Suppressor macrophage treated with lipopolysaccharide for 1 hour (primary cell): ENCODE results near the gene MKX.

Experiments
- DNase-seq, 3 donors: peaks; one replicate each; pipeline ENCODE4 v3.0.0-alpha.2; 2020 to 2022

MKX gene

DNA sequence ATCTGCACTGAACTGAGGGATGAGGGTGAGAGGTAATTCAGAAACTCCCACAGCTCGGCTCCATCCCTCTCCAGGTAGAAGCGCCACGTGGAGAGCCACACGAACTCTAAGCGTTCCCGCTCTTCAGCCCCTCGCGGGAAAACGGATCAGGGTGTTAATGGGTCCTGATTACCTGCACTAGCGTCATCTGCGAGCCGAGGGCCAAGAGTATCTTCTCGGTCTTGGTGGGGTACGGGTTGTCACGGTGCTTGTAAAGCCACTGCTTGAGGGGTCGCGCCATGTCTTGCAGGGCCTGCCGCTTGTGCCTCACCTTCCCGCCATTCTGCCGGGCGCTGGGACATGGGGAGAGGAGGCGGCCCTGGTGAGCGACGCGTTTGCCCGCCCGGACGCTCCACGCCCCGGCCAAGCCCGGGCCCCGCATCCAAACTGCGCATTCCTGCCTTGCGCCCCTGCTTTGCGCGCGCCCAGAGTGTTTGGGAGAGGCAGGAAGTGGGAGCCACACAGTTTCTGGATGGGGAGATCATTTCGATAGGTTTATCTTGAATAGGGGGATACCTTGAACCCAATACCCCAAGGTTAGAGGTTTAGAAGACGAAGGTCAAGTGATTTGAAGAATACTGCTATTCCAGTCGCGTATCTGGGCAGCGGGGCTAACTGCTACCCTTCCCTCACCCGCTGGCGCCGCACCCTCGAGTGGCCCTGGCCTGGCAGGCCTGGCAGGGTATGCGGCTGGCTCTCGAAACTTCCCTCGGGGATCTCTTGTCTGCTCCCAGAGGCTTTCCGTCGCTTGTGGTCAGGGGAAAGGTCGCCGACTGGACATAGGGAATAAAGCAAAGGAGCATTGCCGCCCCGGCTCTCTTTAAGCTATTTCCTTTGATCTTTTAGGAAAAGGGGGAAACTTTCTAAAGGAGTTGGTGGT lies 4.2 kb downstream of the MKX start:
- DNase-seq: peak in 1 of 3 donors; percentile 12

- no peak for DNase-seq
These were observed 9.2 kb downstream of the MKX start for GRCh38 chr10:27736396-27736795.

- DNase-seq: no peak
These were observed 15.6 kb downstream of the MKX start for GRCh38 chr10:27730041-27730440.

- no peak for DNase-seq
These were observed 17.3 kb downstream of the MKX start for GRCh38 chr10:27728338-27728737.

GRCh38 chr10:27724287-27724686 lies 21.3 kb downstream of the MKX start:
- DNase-seq: peak in 1 of 3 donors; percentile 17

DNA sequence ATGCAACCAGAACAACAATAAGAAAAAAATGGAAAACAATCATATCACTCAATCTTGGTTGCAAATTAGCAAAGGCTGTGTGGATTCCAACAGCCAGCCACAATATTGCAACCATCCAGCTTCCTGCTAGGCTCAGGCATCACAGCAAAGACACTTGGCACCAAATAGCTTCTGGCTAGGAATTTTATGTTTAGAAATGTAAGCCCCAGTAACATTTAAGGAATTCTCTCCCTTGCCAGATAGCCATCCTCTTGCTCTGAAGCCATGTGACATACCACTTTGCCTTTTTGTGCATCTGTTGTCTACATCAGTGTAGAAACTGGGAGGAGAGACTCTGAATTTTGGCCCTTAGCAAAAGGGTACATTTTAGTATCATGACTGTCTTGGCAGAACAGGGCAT lies 22.2 kb downstream of the MKX start:
- DNase-seq: no peak

GRCh38 chr10:27720529-27720928 lies 25.1 kb downstream of the MKX start:
- no peak for DNase-seq

DNA sequence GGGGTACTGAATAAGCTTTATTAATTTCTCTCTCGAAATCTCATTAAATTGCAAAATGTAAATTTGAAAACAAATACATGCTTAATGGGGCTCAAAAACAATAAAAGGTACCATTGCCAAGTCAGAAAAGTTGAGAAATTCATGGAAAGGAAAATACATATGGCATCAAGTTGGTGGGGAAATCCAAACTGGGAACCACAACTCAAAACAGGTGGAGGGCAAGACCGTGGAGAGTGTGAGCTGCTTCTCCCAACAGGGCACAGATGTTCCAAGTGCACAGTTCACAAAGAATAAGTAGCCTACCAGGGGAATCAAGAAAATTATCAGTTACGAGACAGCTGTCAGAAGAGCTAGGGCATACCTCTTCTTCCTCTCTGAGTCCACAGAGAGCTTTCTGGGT lies 26.6 kb downstream of the MKX start:
- no peak for DNase-seq

DNA sequence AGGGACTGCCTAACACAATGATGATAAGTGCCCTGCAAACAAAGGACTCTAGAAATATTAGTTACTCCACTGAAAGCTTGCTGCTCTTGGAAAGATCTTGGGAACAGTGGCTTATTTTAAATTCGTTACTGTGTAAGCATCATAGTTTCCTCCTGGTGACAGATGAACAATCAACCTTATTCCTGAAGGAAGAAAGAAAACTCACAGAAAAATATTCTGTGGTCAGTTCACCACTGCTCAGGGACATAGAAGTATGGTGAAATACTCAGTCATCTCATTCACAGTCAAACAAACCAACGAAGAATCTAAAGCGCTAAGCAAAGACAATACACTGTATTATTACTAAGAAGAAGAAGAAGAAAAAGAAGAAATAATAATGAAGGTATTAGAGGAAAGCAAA lies 27.8 kb downstream of the MKX start:
- no peak for DNase-seq

GRCh38 chr10:27717224-27717623 lies 28.4 kb downstream of the MKX start:
- no peak for DNase-seq

DNA sequence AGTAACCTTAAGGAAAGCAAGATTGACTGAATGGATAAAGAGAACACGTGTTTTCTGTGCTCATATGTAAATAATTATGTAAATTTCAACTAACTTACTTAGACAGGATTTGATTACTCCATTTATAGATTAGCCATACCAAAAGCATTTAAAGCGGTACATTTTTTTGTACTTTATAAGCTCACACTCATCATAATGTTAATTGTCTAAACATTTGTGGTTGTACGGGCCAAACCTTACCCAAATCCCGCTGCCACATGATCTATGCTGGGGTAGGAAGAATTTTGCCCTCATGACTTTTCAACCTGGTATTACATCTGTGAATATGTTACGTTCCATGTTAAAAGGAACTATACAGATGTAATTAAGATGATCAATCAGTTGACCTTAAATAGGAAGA lies 29.1 kb downstream of the MKX start:
- no peak for DNase-seq

DNA sequence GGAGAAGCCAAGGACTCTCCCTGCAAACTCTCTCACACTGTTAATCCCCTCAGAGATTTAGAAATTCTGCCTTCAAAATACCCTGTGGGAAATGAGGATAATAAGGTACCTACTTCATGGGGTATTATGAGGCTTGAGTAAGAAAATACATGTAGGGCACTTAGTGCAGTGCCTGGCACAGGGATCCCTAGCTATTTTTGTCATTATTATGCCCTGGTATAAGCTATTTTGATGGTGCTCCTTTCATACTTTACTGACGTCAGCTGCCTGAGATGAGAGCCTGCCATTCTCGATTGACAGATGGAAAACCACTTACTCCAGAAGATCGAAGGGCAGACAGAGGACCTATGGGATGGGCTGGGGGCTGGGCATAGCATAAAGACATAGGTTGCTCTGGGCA lies 30.1 kb downstream of the MKX start:
- no peak for DNase-seq

DNA sequence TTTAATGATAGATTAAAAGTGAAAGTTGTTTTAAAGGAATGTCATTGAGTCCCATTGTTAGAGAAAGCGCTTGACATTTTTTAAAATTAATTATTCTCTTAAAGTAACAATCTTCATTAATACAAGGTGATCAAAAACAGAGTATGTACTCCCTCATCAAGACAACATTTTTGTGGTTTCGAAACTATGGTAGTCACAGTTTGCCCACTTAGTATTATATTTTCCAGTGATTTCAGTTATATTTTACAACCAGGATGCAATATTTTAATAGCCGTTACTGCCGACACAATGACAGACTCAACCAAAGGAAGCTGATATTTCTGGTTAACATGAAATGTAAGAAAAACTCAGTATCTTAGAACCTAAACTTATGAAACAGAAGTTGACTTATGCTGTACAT lies 31.3 kb downstream of the MKX start:
- DNase-seq: no peak

DNA sequence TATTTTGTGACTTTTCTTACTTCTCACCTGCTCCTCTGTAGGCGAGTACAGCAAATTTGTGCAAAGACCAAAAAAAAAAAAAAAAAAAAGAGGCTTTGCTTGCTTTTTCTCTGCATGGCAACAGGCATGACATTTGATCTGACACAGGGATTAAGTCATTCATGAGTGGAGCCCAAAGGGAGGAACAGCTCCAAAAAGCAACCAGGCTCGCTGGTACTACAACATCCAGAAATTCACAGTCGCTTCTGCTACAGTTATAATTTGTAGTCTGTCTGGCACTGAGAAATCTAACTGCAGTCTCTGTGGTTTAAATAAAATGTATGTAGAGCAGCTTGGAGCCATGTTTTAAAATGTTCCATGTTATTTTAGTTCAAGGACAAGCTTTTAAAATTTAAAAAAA lies 31.7 kb downstream of the MKX start:
- DNase-seq: no peak

DNA sequence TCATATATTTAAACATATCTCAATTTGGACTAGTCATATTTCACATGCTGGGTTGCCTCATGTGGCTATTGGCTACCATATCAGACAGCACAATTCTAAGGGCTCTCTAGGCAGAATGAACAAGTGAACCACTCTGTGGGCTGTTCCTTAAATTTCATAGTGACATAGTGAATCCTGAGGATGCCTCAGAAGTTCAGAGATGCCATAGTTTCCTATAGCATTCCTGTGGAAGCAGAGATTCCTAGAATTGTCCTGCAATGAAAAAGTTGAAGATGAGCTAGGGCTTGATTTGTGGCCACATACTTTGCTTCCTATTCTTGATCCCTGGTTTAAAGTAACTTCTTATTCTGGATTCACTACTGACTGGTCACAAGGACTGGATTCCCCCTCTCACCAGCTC lies 35.6 kb downstream of the MKX start:
- no peak for DNase-seq

- DNase-seq: no peak
These were observed 36.3 kb downstream of the MKX start for GRCh38 chr10:27709304-27709703.

DNA sequence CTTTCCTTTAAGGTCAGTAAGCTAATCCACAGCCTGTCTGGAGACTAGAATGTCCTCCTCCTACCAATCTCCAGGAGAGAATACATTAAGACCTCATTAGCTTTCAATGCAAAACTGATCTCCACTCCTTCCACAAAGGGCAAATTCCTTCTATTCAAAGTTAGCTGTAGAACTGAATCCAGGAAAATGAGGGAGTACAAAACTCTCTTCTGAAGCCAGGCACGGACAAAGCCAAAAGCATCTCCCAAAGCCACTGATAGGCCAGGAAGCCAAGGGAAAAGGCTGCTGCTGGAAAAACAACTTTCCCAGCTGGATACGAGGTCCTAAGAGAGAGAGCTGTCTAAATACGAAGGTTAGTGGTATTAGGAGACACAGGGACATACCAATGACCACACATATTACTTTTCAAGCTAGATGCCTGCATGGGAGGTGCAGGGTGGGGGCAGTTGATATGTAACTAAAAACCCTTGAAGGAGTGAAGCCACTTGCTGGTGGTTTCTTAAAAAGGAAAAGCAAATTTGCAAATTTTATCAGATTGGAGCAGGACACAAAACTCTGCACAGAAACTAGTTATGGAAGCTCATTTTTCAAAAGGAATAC lies 43.6 kb downstream of the MKX start:
- no peak for DNase-seq

- no peak for DNase-seq
These were observed 45.8 kb downstream of the MKX start for GRCh38 chr10:27699776-27700175.

- no peak for DNase-seq
These were observed 46.7 kb downstream of the MKX start for GRCh38 chr10:27698961-27699360.

DNA sequence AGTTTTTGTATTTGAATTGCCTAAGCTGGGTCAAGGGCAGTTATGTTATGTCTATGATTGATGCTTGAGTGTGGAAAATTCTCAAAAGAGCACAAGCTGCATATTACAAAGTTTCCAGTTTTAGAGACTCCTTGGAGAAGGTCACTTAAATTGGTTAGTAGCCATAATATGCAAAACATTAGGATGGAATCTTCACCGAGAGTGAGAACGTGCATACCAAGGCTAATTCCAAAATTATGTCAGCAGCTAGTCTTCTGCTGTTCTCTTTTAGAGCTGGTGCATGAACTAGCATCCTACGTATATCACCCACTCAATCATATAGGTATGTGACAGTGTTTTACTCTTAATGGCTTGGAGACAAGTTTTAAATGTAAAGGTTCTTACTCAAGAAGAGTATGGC lies 49.2 kb downstream of the MKX start:
- DNase-seq: no peak

GRCh38 chr10:27695706-27696105 lies 49.9 kb downstream of the MKX start:
- no peak for DNase-seq

DNA sequence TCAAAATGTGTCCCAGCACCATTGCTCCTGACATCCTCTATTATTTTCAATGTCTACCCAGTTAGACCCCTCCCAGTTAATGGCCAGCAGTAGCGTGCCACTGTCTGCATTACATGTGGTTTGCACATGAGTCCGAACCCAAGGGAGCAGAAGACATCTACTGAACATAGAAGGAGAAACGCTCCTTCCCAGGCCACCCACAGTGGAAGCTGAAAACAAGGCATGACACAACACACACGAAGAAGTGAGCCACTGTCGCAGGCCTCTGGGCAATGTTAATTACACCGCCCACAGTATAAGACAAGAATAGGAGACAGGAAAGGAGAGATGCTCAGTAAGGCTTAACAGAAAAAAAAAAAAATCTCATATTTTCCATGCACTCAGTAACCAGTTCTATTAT lies 50.5 kb downstream of the MKX start:
- DNase-seq: no peak

- DNase-seq: no peak
These were observed 53.0 kb downstream of the MKX start for GRCh38 chr10:27692663-27693062.

- DNase-seq: no peak
These were observed 56.6 kb downstream of the MKX start for GRCh38 chr10:27688991-27689390.

DNA sequence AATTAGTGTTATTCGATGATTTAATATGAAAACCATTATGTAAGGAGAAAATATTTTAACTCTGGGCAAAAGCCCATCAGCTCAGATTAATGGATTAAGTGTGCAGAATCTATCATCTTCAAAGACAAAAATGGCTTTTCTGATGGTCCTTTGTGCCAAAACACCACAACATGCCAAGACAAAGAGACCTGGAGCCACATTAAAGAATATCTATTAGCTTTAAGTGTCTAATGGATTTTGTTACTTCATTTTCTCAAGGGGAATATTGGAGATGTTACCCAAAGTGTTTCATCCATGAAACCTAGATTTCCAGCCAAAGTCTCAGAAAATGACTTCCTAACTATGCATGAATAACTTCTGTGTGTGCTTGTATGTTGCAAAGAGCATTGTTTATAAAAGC lies 57.3 kb downstream of the MKX start:
- DNase-seq: no peak
